K562 (cell line): ENCODE results near the gene NOSTRIN. TPM values are rescaled to one million over a fixed set of nuclear protein-coding genes. Genes with fewer than 3 reads are reported as not detected.

Experiments
- ATAC-seq: fragments of 200-7000 bp; cut with Tn5 transposase; 3 replicates; pipeline ENCODE4 v1.9.1; 2020; ENCODE audit warnings: moderate library complexity
- BruUV-seq: library from RNA; stranded (reverse); fragments of 400-500 nt; replicated peaks from 2 replicates; lab custom pipeline; 2021; lab: Mats Ljungman, UMichigan
- CTCF ChIA-PET: fragments of 300-600 bp; formaldehyde crosslinking; extraction: SDS; loops from one replicate; lab custom pipeline; 2021; ENCODE audit warnings: low intra/inter-chr PET ratio; lab: Yijun Ruan, JAX
- POLR2A ChIA-PET: fragments of 300-600, 350-650 bp; sonication (Branson Sonifier 250); formaldehyde crosslinking; extraction: SDS; loops from one replicate; lab custom pipeline; 2021; ENCODE audit warnings: antibody characterized with exemption, inconsistent platforms; lab: Yijun Ruan, JAX
- DNase-seq, 4 experiments: peaks; one replicate each; pipeline versions ENCODE4 v3.0.0 to v3.0.0-alpha.2; 2011 to 2018; ENCODE audit warnings: low spot score in 3 of 4, mixed read lengths in 3 of 4; ENCODE audit errors: extremely low read depth in 1 of 4
- FAIRE-seq: peaks from 2 replicates; lab custom pipeline; 2011; peaks lifted over from hg19 to GRCh38; lab: Jason Lieb, UNC
- H2AFZ ChIP-seq: 2 replicates; pipeline ENCODE4 v1.6.0; 2011; ENCODE audit warnings: low read depth, low read length, control low read depth, inconsistent platforms
- H3K27ac ChIP-seq: fragments of 200-600 bp; 3 replicates; pipeline ENCODE4 v1.8.0; 2011; ENCODE audit warnings: low read depth, mild to moderate bottlenecking, control low read depth, inconsistent platforms, low read length, moderate library complexity, mixed read lengths; ENCODE audit errors: extremely low read depth
- H3K27me3 ChIP-seq, 2 experiments: fragments of 300-600 bp in 1 of 2; 2 replicates in 1 of 2; 3 replicates in 1 of 2; pipeline versions ENCODE4 v1.6.0 to v1.8.0; 2011; ENCODE audit warnings: inconsistent platforms in 2 of 2, low read length in 2 of 2, mild to moderate bottlenecking in 1 of 2, mixed read lengths in 1 of 2, moderate library complexity in 1 of 2; ENCODE audit not compliant: control insufficient read depth in 2 of 2, insufficient read depth in 2 of 2
- H3K36me3 ChIP-seq: fragments of 300-600 bp; 3 replicates; pipeline ENCODE4 v1.8.0; 2011; ENCODE audit warnings: mild to moderate bottlenecking, low read length, inconsistent platforms; ENCODE audit not compliant: control insufficient read depth, insufficient read depth
- H3K4me1 ChIP-seq, 2 experiments: fragments of 200-600 bp in 1 of 2; replicated peaks in 1 of 2; 2 replicates in 1 of 2; 3 replicates in 1 of 2; pipeline versions ENCODE4 v1.5.1 to v1.8.0; 2011; ENCODE audit warnings: inconsistent platforms in 2 of 2, low read length in 2 of 2, mild to moderate bottlenecking in 1 of 2, mixed read lengths in 1 of 2, moderate library complexity in 1 of 2; ENCODE audit not compliant: control insufficient read depth in 2 of 2, insufficient read depth in 2 of 2
- H3K4me2 ChIP-seq: 2 replicates; pipeline ENCODE4 v1.6.1; 2011; ENCODE audit warnings: low read length, control low read depth, inconsistent platforms, mixed read lengths; ENCODE audit not compliant: insufficient read depth
- H3K4me3 ChIP-seq: fragments of 200-600 bp; sonication (generic), shearing (Covaris generic); 2 replicates; pipeline ENCODE4 v1.5.1; 2016; ENCODE audit warnings: control low read depth, inconsistent platforms
- H3K79me2 ChIP-seq: fragments of 200-600 bp; 3 replicates; pipeline ENCODE4 v1.8.0; 2011; ENCODE audit warnings: low read length, inconsistent platforms; ENCODE audit not compliant: control insufficient read depth, insufficient read depth
- H3K9ac ChIP-seq, 2 experiments: 2 replicates each; pipeline versions ENCODE4 v1.6.0 to v1.6.1; 2011; ENCODE audit warnings: low read depth in 2 of 2, low read length in 2 of 2, control low read depth in 1 of 2, inconsistent platforms in 1 of 2, mild to moderate bottlenecking in 1 of 2, mixed read lengths in 1 of 2; ENCODE audit not compliant: insufficient read depth in 1 of 2
- H3K9me1 ChIP-seq: one replicate; pipeline ENCODE4 v1.6.0; 2011; ENCODE audit warnings: inconsistent platforms, mild to moderate bottlenecking, low read length, moderate library complexity; ENCODE audit not compliant: control insufficient read depth, insufficient read depth
- H3K9me3 ChIP-seq: replicated peaks from 2 replicates; pipeline ENCODE4 v1.5.1; 2011; ENCODE audit warnings: low read depth, low read length, inconsistent platforms; ENCODE audit not compliant: control insufficient read depth, insufficient read depth
- H4K20me1 ChIP-seq: replicated peaks from 2 replicates; pipeline ENCODE4 v1.6.1; 2011; ENCODE audit warnings: low read length, inconsistent platforms, mixed read lengths; ENCODE audit not compliant: control insufficient read depth, insufficient read depth
- BCLAF1 ChIP-seq, 2 experiments: fragments of 450-650 bp in 1 of 2; IDR thresholded peaks; 2 replicates each; pipeline ENCODE4 v1.6.1; 2011 to 2017; ENCODE audit warnings: low read depth in 2 of 2, antibody characterized with exemption in 1 of 2, borderline replicate concordance in 1 of 2, low read length in 1 of 2, mild to moderate bottlenecking in 1 of 2, mixed read lengths in 1 of 2; ENCODE audit not compliant: control insufficient read depth in 1 of 2
- BHLHE40 ChIP-seq: IDR thresholded peaks from 2 replicates; pipeline ENCODE4 v1.6.1; 2011; ENCODE audit warnings: low read length, improper control_type of control experiment
- ILF3 ChIP-seq: fragments of 450-650 bp; IDR thresholded peaks from 2 replicates; pipeline ENCODE4 v1.6.1; 2018; ENCODE audit warnings: antibody characterized with exemption, mild to moderate bottlenecking, moderate library complexity, borderline replicate concordance
- JUND ChIP-seq, 2 experiments: IDR thresholded peaks; 2 replicates in 1 of 2; 3 replicates in 1 of 2; pipeline ENCODE4 v1.6.1; 2011; ENCODE audit warnings: borderline replicate concordance in 2 of 2, low read depth in 2 of 2, low read length in 2 of 2, improper control_type of control experiment in 1 of 2, missing biosample characterization in 1 of 2, missing genetic modification characterization in 1 of 2, missing genetic modification reagents in 1 of 2
- MAFG ChIP-seq: fragments of 450-650 bp; conservative IDR thresholded peaks from 2 replicates; pipeline ENCODE4 v1.6.1; 2016; ENCODE audit warnings: missing genetic modification characterization, missing compliant biosample characterization
- MCM5 ChIP-seq: fragments of 450-650 bp; IDR thresholded peaks from 2 replicates; pipeline ENCODE4 v1.6.1; 2016; ENCODE audit warnings: low read depth
- MTA1 ChIP-seq: fragments of 450-650 bp; IDR thresholded peaks from 2 replicates; pipeline ENCODE4 v1.6.1; 2017; ENCODE audit warnings: borderline replicate concordance
- NFYB ChIP-seq: IDR thresholded peaks from 2 replicates; pipeline ENCODE4 v1.6.1; 2011; ENCODE audit warnings: mild to moderate bottlenecking, moderate library complexity; ENCODE audit not compliant: insufficient read length; ENCODE audit errors: extremely low read depth
- PHB ChIP-seq: fragments of 250-450 bp; sonication (Bioruptor Pico); IDR thresholded peaks from 2 replicates; pipeline ENCODE4 v1.5.0; 2021
- PHB2 ChIP-seq: fragments of 450-650 bp; IDR thresholded peaks from 2 replicates; pipeline ENCODE4 v1.6.1; 2017; ENCODE audit warnings: low read depth
- POLR2AphosphoS5 ChIP-seq: IDR thresholded peaks from 2 replicates; pipeline ENCODE4 v1.6.1; 2011; ENCODE audit warnings: mild to moderate bottlenecking, low read depth, low read length, moderate library complexity; ENCODE audit not compliant: control insufficient read depth, insufficient read depth
- RUNX1 ChIP-seq: sonication (generic); IDR thresholded peaks from 2 replicates; pipeline ENCODE4 v1.6.1; 2016; ENCODE audit warnings: antibody characterized with exemption, low read depth
- SREBF1 ChIP-seq: fragments of 150-350 bp; IDR thresholded peaks from 2 replicates; pipeline ENCODE4 v1.6.1; 2014; ENCODE audit warnings: antibody characterized with exemption, low read depth, low read length, borderline replicate concordance
- SRF ChIP-seq, 2 experiments: fragments of 250-450, 450-650 bp in 1 of 2; sonication (Bioruptor Pico) in 1 of 2; sonication (generic) in 1 of 2; formaldehyde crosslinking; IDR thresholded peaks; 2 replicates each; pipeline versions ENCODE4 v1.5.0 to v1.5.1; 2020 to 2022; ENCODE audit warnings: mild to moderate bottlenecking in 1 of 2, missing genetic modification reagents in 1 of 2
- XRCC3 ChIP-seq: fragments of 450-650 bp; IDR thresholded peaks from 2 replicates; pipeline ENCODE4 v1.6.1; 2017; ENCODE audit warnings: mild to moderate bottlenecking, moderate library complexity
- ZBTB1 ChIP-seq: sonication (generic); formaldehyde crosslinking; IDR thresholded peaks from 2 replicates; pipeline ENCODE4 v1.8.1; 2023; ENCODE audit warnings: missing genetic modification reagents, low read depth, mild to moderate bottlenecking, borderline replicate concordance
- ZNF830 ChIP-seq: fragments of 250-450 bp; sonication (Bioruptor Pico); IDR thresholded peaks from 2 replicates; pipeline ENCODE4 v1.5.0; 2021; ENCODE audit warnings: mild to moderate bottlenecking
- whole genome bisulfite sequencing: fragments of 100-300 bp; shearing (Covaris generic); methylation state at CpG from one replicate; pipeline ENCODE4 v1.1.6; 2016; ENCODE audit warnings: low coverage, mixed read lengths; ENCODE audit not compliant: insufficient coverage; ENCODE audit errors: missing lambda C conversion rate; 5-methylcytosine and 5-hydroxymethylcytosine counted together
- in situ Hi-C: fragments of 300-500 bp; cut with MboI; formaldehyde crosslinking; loops from 4 replicates; pipeline ENCODE4 v1.15.0; 2018; ENCODE audit warnings: inconsistent platforms, mixed read lengths
- intact Hi-C: fragments of 100-400 bp; cut with micrococcal nuclease; formaldehyde crosslinking; loops from 2 replicates; pipeline ENCODE4 v1.14.2; 2022
- polyA plus RNA-seq, 8 experiments: library from polyadenylated mRNA; depleted of rRNA in 4 of 8; stranded (reverse) in 5 of 8; unstranded in 3 of 8; fragments of >200 nt; fragmentation: Nextera tagmentation in 2 of 8; fragmentation: Illumina TruSeq in 1 of 8; extraction: Ambion mirVana in 2 of 8; extraction: Trizol in 1 of 8; gene quantifications; 2 replicates each; pipeline versions ENCODE4 v1.2.1 to v1.2.3, GENCODE V29; 2011 to 2014; ENCODE audit warnings: inconsistent platforms in 1 of 8, missing spikeins in 1 of 8
- total RNA-seq, 7 experiments: library from RNA; depleted of rRNA in 6 of 7; stranded (reverse); fragments of >200 nt in 6 of 7; fragmentation: Illumina TruSeq in 2 of 7; extraction: Trizol in 2 of 7; gene quantifications; 2 replicates each; pipeline versions ENCODE4 v1.2.1 to v1.2.3, GENCODE V29; 2011 to 2021; ENCODE audit warnings: low replicate concordance in 1 of 7
- TF ChIP-seq, protein P1 (sequence below): fragments of 200-400 bp; formaldehyde crosslinking; IDR thresholded peaks from 2 replicates; pipeline ENCODE4 v1.6.1; 2017; ENCODE audit warnings: mild to moderate bottlenecking, low read depth, low read length, moderate library complexity

The NOSTRIN gene
- total and polyA plus RNA-seq, 9 of the 15 experiments (the other 6 are each of a cell fraction or from before 2014, with no cell fraction given), result 26.7 to 82.9 (median 56.3) TPM

GRCh38 chr2:168858146-168858545 is 55.7 kb downstream of the NOSTRIN start:
- Histone ChIP-seq H3K36me3 (peaks cover 88% of the 10 kb centered on the region), H3K9ac (no peak overlapping the region), H3K4me1 (peaks cover 0 to 5% of the 10 kb centered on the region in 2 experiments; a peak in 3 of 5 replicates), H4K20me1 (no peaks in the 10 kb centered on the region), H3K27ac (no peak overlapping the region), H3K79me2 (no peaks in the 10 kb centered on the region), H3K9me1 (no peaks in the 10 kb centered on the region), H2AFZ (no peak overlapping the region), H3K9me3 (no peaks in the 10 kb centered on the region; the same call in 1 of the 2 replicates), H3K4me3 (no peak overlapping the region), H3K4me2 (no peak overlapping the region), H3K27me3 (no peaks in the 10 kb centered on the region)
- 91% methylated on average over 2 of the region's 2 CpGs for WGBS
- FAIRE-seq (no peak), DNase-seq (no peak), ATAC-seq (no peak)
- ChIA-PET CTCF (no interaction called here), POLR2A (interaction anchor here (0.8 kb wide), 1 partner anchor 65 kb away, joined by 3 read pairs; no protein-coding TSS in a partner anchor)
- BruUV-seq, result no TSS peak
- TF ChIP-seq JUND (IDR thresholded peaks at IDR 0.05; ENCODE audit: borderline replicate concordance, low read depth, low read length) (no peak), JUND (tag; IDR thresholded peaks at IDR 0.05; ENCODE audit: borderline replicate concordance, low read depth, low read length) (no peak), BCLAF1 (IDR thresholded peaks at IDR 0.05; ENCODE audit: borderline replicate concordance in 1 of 2, control insufficient read depth in 1 of 2, low read depth in 2 of 2, low read length in 1 of 2) (no peak), ZBTB1 (CRISPR knock-in tag) (no peak), RUNX1 (no peak), BHLHE40 (no peak), SREBF1 (no peak), NFYB (no peak), MTA1 (no peak), PHB (CRISPR knock-in tag) (no peak), MCM5 (no peak), ZNF830 (CRISPR knock-in tag) (no peak), ILF3 (no peak), PHB2 (no peak), XRCC3 (no peak), SRF (CRISPR knock-in tag; IDR thresholded peaks at IDR 0.05) (no peak), POLR2AphosphoS5 (no peak), MAFG (tag) (no peak)
- TF ChIP-seq, protein P1, sequence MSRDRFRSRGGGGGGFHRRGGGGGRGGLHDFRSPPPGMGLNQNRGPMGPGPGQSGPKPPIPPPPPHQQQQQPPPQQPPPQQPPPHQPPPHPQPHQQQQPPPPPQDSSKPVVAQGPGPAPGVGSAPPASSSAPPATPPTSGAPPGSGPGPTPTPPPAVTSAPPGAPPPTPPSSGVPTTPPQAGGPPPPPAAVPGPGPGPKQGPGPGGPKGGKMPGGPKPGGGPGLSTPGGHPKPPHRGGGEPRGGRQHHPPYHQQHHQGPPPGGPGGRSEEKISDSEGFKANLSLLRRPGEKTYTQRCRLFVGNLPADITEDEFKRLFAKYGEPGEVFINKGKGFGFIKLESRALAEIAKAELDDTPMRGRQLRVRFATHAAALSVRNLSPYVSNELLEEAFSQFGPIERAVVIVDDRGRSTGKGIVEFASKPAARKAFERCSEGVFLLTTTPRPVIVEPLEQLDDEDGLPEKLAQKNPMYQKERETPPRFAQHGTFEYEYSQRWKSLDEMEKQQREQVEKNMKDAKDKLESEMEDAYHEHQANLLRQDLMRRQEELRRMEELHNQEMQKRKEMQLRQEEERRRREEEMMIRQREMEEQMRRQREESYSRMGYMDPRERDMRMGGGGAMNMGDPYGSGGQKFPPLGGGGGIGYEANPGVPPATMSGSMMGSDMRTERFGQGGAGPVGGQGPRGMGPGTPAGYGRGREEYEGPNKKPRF, result no peak
- intact Hi-C loops, result no loop called here
- in situ Hi-C loops, result no loop called here
